Neural progenitor cell (in vitro differentiated cells): ENCODE data around the gene PLA2G12B.

ENCODE experiments used
- EZH2 ChIP-seq: fragments of 200-600 bp; sonication (generic); IDR thresholded peaks from 2 replicates; pipeline ENCODE4 v1.6.1; 2017; ENCODE audit warnings: antibody characterized with exemption, mild to moderate bottlenecking, moderate library complexity
- TF ChIP-seq, protein P1 (sequence below): fragments of 200-600 bp; sonication (generic); IDR thresholded peaks from 2 replicates; pipeline ENCODE4 v1.5.1; 2017; ENCODE audit warnings: antibody characterized with exemption, mild to moderate bottlenecking

DNA sequence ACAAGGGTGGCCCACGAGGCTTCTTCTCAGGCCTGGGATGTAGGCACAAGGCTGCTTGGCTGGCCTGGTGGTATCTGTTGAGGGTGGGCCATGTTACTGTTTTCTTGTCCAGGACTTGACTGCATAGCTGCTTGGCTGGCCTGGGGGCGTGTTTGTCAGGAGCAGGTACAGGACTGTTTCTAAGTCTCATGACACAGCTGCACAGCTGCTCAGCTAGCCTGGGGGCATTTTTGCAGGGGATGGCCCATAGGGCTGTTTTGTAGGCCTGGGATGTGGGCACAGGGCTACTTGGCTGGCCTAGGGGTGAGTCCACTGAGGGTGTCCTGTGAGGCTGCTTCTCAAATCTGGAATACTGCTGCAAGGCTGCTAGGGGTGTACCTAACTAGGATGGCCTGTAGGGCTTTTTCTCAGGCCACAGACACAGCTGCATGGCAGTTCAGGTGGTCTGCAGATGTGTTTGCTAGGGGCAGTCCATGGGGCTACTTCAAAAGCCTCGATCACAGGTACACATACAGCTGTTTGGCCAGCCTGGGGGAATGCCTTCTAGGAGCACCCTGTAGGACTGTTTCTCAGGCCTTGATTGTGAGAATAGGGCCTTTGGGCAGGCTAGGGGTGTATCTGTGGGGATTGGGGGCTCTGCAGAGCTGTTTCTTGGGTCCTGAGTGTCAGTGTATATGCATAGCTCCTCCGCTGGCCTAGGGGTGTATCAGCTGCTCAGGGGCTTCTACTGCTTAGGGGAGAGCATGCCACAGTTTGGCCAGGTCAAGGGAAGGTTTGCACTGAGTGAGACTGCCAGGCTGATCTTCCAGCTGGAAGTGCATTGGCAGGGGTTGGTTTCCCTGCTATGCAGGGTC, 26.6 kb upstream of the PLA2G12B start:
- TF ChIP-seq, protein P1, sequence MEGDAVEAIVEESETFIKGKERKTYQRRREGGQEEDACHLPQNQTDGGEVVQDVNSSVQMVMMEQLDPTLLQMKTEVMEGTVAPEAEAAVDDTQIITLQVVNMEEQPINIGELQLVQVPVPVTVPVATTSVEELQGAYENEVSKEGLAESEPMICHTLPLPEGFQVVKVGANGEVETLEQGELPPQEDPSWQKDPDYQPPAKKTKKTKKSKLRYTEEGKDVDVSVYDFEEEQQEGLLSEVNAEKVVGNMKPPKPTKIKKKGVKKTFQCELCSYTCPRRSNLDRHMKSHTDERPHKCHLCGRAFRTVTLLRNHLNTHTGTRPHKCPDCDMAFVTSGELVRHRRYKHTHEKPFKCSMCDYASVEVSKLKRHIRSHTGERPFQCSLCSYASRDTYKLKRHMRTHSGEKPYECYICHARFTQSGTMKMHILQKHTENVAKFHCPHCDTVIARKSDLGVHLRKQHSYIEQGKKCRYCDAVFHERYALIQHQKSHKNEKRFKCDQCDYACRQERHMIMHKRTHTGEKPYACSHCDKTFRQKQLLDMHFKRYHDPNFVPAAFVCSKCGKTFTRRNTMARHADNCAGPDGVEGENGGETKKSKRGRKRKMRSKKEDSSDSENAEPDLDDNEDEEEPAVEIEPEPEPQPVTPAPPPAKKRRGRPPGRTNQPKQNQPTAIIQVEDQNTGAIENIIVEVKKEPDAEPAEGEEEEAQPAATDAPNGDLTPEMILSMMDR = no peak
- no peak for TF ChIP-seq EZH2
